GM18861 (cell line): Measurements from ENCODE around the gene KREMEN2.

Experiments
- ATAC-seq: cut with Tn5 transposase; IDR thresholded peaks from one replicate; pipeline ENCODE4 v1.9.1; 2021; ENCODE audit not compliant: unreplicated experiment

Gene KREMEN2

DNA sequence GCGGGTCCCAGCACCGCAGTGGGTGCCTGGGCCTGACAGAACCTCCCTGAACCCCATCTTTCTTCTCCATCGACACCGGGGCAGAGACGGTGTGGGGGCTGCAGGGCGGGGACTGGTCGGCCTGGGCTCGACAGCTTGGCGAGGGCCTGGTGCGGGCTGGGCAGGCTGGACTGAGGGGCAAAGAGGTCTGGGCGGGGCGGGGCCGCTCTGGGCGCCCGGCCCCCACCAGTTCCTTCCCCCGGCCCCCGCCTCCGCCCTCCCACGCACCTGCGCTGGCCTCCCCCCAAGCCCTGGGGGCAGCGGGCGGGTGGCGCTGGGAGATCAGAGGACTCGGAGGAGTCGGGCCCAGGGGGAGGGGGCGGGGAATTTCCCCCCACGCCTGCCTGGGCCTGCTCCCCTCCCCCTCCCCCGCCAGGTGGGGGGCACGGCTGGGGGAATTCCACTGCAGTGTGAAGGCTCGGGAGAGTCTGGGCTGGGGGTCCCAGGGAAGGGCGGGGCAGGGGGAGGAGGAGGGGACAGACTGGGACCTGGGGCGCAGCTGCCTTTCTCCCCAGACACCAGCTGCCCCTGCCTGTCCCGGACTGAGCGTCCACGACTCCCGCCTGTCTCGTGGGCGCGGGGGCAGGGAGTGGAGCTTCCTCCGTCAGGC is 877 bp upstream of the KREMEN2 start:
- ATAC-seq: no peak

DNA sequence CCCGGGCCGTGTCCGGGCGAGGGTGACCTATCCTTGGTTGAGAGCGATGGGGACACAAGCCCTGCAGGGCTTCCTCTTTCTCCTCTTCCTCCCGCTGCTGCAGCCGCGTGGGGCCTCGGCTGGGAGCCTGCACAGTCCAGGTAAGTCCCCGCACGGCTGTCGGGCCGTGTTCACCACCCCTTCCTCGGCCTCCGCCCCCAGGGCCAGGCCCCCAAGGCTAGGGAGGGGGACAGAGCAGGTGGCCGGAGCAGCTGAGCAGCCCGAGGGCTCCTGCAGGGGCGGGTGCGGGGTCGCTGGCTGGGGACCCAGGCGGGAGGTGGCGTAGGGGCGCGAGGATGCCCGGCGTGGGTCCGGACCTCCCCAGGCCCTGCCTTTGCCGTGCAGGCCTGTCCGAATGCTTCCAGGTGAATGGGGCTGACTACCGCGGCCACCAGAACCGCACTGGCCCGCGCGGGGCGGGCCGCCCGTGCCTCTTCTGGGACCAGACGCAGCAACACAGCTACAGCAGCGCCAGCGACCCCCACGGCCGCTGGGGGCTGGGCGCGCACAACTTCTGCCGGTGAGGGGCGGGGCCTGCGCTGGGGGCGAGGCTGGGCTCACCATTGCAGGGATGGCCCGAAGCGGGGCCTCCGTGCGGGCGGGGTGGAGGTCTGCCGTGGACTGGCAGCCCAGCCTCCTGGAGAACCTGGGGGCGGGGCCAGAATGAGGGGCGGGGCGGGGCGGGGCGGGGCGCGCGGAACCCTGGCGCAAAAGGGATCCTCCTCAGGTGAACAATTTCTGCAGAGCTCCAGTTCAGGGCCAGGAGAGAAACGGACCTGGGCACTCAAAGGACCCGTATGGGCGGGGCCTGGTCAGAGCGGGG is 631 bp downstream of the KREMEN2 start:
- no peak for ATAC-seq

DNA sequence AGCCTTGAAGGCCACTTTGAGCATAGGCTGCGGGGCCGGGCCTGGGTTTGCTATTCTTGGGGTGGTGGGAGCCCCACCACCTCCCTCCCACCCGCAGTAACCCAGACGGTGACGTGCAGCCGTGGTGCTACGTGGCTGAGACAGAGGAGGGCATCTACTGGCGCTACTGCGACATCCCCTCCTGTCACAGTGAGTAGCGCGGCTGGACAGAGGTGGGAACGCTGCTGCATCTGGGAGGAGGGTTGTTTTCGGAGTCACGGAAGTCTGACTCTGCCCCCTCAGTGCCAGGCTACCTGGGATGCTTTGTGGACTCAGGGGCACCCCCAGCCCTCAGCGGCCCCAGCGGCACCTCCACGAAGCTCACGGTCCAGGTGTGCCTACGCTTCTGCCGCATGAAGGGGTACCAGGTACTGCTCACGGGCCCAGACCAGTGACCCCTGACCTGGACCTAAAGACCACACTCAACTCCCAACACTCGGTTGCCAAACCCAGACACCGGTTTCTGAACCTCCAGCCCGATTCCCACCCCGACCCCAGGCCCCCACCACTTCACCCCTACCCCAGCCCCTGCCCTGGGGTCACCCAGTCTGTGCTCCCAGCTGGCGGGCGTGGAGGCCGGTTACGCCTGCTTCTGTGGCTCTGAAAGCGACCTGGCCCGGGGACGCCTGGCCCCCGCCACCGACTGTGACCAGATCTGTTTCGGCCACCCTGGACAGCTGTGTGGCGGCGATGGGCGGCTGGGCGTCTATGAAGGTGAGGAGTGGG is 2.1 kb downstream of the KREMEN2 start:
- ATAC-seq: no peak

DNA sequence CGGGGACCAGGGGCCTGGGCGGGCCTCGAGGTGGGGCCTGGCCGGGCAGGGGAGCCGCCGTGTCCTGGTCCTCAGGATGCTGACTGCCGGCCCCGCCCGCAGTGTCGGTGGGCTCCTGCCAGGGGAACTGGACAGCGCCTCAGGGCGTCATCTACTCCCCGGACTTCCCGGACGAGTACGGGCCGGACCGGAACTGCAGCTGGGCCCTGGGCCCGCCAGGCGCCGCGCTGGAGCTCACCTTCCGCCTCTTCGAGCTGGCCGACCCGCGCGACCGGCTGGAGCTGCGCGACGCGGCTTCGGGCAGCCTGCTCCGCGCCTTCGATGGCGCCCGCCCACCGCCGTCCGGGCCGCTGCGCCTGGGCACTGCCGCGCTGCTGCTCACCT is 2.7 kb downstream of the KREMEN2 start:
- no peak for ATAC-seq

DNA sequence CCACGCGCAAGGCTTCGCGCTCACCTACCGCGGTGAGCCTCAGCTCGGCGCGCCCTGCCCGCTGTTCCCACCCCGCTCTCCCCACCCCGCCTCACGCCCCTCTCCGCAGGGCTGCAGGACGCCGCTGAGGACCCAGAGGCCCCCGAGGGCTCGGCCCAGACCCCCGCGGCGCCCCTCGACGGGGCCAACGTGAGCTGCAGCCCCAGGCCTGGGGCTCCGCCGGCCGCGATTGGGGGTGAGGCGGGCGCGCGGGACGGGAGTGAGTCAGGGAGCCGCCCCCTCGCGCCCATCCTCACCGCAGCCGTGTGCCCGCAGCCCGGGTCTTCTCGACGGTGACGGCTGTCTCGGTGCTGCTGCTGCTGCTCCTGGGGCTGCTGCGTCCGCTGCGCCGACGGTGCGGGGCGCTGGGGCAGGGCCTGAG is 3.1 kb downstream of the KREMEN2 start:
- ATAC-seq: no peak

DNA sequence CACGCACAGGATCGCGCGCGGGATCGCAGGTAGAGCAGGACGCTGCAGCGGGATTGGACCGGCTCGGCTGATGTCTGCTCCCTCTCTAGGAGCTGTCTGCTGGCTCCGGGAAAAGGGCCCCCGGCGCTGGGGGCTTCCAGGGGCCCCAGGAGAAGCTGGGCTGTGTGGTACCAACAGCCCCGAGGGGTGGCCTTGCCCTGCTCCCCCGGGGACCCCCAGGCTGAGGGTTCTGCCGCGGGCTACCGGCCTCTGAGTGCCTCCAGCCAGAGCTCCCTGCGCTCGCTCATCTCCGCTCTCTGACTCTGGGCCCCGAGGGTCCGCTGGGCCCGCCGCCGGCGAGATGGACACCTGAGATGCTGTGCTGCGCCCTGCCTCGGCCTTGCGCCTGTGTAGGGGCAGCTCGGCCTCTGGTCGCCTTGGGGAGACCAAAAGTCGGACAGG is 3.7 kb downstream of the KREMEN2 start:
- no peak for ATAC-seq

DNA sequence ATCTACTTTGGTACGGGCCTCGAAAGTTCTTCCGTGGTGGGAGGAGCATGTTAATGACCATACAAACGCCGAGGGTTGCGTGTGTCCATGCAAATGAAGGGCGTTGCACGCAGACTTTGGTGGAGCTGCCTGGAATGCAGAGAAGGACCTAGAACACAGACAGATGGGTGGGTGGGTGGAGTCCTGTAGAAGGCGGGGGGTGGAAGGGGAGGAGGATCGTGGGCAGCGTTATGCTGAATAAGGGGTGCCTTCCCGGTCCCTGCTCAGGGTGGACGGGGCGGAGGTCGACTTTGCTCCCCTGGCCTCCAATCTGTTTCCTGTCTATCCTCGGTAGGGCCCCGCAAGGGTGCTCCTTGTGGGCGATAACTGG is 4.3 kb downstream of the KREMEN2 start:
- no peak for ATAC-seq

DNA sequence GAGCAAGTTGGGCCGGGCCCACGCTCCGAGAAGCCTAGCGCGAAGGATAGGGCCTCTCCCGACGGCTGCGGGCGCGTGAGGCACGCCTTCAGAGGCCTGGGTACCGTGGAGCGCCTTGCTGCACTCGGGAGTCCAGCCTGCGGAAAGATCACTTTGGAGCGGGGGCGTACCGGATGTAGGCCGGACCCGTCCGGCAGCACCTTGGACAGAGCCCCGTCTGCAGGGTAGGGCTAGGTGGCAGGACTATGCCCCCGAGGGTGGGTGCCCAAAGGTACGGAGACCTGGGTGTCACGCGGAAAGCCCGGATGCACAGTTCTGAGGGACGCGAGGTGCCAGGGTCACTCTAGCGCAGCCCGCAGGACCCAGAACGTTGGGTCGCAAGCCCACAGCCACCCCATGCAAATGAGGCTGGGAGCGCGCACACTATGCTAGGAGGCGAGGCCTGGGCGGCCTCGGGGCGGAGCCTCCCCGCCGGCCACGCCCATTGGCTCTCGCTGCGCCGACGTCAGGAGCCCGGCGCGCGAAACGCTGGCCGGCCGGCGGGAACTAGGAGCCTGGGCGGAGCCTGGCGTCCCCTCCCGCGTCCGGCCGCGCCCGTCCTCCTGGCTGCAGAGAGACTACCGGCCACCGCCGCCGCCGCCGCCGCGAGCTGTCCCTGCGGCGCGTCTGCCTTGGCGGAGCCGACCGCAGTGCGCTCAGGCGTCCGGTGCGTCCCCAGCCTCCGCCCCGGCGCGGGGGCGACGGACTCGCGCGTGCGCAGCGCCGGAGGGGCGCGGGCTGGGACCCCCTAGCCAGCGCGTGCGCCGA is 4.9 kb downstream of the KREMEN2 start, which contains the start of gene PAQR4:
Gene PAQR4 (plus strand): TSS at position 611 of the 807 bp plus-strand sequence. CDS start 327 bp downstream, outside the sequence.
- peak; percentile 59 for ATAC-seq

DNA sequence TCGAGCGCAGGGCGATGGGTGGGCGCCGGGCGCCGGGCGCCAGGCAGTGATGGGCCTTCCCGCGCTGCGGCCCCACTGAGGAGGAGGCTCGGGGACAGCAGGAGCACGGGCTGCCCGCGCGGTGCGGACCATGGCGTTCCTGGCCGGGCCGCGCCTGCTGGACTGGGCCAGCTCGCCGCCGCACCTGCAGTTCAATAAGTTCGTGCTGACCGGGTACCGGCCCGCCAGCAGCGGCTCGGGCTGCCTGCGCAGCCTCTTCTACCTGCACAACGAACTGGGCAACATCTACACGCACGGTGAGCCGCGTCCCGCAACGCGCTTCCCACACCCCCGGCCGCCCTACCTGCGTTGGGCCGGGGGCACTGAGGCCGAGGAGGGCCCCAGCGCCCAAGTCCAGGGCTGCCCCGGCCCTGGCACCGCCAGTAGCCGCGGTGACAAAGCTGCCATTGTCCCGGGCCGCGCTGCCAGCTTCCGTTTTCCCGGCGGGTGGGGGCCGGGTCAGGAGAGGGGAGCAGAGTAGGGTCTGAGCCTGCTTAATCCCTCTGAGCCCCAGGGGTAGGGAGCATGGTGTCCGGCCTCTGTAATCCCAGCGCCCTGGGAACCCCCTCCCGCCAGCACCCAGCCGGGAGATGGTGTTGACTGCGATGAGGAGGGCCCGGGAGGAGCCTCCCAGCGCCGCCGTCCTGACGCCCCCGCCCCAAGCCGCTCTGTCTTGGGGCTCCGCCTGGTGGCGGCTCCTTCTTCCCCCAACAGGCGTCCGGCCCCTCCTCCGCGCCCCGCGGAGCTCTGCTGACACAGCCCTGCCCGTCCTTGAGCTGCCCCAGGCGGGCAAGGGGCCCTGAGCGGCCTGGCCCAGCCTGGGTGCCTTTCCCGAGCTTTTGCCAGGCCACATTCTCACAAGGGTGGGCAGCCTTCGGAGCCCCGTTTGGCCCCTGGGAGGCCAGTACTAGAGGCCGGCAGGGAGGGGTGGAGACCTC is 5.8 kb downstream of the KREMEN2 start:
- no peak for ATAC-seq

DNA sequence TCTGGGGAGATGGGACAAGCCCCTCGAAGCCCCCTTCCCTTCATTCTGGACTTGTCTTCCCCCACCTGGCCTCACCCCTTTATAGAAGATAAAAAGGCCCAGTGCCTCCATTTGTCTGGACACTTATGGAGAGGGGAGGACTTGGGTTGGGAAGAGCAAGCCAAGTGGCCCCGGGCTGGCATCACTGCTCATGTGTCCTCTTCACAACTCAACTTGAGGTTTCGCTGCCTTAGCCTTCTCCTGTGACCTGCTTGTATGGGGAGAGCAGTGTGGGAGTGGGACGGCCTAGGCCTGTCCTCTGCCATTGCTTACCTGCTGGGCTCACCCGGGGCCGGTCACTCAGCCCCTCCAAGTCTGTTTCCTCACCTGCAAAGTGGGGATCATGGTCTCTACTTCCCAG is 6.5 kb downstream of the KREMEN2 start:
- ATAC-seq: no peak

DNA sequence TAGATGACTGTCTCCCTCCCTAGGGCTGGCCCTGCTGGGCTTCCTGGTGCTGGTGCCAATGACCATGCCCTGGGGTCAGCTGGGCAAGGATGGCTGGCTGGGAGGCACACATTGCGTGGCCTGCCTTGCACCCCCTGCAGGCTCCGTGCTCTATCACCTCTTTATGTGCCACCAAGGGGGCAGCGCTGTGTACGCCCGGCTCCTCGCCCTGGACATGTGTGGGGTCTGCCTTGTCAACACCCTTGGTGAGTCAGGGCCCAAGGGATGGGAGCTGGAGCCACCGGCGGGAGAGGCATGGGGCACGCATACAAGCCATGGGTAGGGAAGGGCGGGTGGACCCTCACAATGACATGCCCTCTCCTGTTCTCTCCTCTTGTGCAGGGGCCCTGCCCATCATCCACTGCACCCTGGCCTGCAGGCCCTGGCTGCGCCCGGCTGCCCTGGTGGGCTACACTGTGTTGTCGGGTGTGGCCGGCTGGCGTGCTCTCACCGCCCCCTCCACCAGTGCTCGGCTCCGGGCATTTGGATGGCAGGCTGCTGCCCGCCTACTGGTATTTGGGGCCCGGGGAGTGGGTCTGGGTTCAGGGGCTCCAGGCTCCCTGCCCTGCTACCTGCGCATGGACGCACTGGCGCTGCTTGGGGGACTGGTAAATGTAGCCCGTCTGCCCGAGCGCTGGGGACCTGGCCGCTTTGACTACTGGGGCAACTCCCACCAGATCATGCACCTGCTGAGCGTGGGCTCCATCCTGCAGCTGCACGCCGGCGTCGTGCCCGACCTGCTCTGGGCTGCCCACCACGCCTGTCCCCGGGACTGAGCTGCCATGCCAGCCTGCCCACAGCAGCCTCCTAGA is 7.3 kb downstream of the KREMEN2 start:
- ATAC-seq: no peak

DNA sequence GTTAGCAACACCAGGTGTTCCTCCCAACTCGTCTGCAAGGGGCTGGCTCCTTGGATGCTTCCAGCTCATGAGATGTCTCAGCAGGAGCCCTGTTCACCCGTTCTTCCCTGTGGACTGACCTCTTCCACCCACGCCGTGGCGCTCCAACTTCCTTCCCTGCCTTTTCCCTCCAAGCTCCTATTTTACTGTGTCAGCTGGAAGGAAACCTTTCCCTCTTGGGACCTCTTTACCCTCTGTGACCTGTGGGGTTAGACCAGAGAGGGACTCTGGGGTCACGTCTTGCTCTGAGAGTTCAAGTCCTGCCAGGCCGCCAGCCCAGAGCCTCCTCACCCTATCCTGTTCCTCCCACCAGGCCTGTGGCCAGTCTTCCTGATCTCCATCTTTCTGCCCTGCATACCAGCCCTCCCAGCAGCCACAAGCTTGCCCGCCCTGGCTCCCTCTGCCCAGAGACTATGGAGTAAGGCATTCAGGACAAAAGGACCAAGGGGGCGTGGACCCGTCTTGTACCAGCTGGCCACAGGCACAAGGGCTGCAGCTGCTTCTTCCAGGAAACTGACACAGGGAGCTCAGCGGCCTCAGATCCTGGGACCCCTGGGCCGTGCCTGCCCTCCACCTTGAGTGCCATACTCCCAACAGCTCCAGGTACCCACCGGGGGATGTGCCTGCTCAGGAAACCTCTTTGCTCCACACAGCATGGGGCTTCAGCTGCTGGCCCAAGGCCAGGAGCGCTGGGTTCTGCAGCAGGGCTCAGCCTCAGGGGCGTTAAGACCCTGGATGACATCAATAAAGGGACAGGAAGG is 8.1 kb downstream of the KREMEN2 start:
- ATAC-seq: no peak

DNA sequence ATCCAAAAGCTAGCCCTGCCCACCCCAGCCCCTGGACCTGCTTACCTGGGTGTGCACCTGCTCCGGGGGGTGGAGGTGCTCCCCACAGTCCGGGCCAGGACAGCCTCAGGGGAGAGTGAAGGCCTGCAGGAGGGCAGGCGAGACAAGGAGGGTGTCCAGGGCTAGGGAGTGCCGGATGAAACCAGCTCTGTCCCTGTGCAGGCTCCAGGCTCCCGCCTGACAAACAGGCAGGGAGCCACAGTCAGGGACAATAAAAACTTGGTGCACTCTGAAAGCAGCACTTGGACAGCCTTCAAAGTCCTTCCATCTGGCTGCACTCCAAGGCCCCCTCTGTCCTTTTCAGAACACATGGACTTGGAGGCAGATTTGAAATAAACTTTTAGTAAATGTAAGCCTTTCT is 9.0 kb downstream of the KREMEN2 start:
- ATAC-seq: no peak

DNA sequence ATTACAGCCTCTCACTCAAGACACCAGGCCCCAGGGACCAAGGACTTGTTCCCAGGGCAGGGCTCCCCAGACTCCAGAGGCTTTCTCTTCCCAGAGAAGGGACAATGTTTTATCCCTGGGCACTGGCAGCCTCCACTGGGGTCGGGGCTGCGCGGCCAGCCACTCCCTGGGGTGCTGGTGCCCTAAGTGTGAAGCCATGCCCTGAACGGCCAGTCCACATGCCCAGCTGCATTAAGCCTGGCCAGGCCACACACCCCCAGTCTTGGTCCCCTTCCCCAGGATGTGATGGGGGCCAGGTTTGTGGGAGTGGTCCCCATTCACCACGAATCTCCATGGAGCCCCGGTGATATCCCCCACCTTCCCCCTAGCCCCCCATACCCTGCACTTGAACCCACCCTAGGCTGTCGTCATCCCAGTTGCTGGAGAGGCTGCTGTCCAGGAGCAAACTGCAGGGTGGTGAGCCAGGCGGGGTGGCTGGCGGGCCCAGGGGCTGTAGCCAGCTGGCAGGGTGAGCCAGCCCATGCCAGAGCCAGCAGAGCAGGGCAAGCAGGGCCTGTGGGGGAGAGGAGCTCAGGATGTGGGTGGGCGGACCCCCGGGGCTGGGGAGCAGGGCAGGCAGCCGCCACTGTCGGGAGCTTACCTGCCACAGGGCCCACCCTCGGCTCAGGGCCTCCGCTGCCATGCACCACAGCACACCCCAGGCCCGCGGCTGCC is 9.7 kb downstream of the KREMEN2 start:
- no peak for ATAC-seq

DNA sequence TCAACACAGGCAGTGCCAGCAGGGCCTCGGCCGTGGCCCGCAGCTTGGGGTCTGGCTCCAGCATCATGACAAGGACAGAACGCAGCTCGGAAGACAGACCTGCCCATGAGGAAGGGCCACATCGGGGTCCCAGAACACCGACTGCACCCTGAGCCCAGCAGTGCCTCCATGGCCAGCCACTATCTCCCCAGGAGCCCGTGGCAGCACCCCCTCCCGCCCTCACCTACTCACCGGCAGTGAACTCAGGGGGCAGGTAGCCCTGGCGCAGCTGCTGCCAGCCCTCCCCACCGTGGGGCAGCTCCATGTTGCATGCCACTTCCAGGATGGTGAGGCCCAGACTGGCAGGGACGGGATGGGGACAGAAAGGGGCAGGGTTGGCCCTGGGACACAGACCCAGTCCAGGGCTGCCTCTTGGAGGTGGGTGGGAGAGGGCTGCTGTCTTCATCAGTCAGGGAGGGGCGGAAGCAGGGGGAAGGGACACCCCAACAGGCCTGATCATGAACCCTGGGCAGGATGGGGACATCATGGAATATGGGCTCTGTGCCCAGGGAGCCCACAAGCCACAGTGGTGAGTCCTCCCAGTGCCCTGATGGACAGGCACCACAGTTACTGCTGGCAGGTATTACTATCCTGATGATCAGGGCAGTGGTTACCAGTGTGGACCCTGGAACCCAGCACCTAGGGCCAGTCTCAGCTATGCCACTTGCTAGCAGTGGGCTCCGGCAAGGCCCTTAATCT is 10.4 kb downstream of the KREMEN2 start:
- no peak for ATAC-seq

DNA sequence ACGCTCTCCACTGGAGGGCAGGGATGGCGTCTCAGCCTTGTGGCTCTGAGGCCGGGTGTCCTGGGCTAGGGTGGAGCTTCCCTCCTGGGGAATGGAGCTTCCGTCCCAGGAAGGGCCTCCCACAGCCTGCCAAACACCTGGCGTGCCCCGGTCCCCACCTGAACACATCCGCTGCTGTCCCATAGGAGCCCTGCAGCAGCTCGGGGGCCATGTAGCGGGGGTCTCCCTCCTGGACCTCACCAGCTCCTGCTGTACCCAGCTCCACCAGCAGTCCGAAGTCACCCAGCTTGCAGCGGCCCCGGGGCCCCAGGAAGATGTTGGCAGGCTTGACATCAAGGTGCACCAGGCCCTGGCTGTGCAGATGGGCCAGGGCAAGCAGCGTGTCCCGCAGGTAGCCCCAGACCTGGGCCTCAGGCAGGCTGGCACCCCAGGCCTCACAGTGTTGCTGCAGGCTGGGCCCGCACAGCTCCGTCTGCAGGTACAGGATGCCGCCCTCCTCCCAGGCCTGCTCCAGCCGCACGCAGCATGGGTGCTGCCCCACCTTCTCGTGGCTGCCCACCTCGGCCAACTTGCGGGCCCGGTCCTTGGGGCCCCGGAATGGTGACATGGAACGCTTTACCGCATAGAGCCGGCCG is 11.2 kb downstream of the KREMEN2 start:
- no peak for ATAC-seq
